GM12874 (cell line): ENCODE measurements around the gene SPA17.

Source experiments
- CTCF ChIP-seq: IDR thresholded peaks from 2 replicates; pipeline ENCODE4 v1.5.1; 2011; ENCODE audit warnings: low read depth, mild to moderate bottlenecking, control low read depth, low read length, moderate library complexity; ENCODE audit not compliant: insufficient read depth

The SPA17 gene

GRCh38 chr11:124712392-124712791 lies 38.7 kb downstream of the SPA17 start:
- TF ChIP-seq CTCF: no peak

GRCh38 chr11:124716591-124716990 lies 42.9 kb downstream of the SPA17 start:
- no peak for TF ChIP-seq CTCF

DNA sequence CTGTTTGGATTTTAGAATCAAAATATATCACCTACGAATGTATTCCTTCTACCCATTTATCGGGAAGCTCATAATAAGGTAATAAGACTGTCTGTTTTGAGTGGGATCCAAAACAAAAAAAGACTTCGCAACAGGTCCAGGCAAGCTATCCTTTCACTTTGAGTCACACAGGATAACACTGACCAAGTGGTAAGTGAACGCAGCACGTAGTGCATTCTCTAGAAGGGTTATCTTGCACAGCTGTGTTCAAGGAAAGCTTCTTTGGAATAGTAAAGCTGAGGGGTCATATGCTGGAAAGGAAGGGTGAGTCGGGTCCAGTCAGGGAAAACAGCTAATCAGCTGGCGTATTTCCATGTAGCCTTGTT lies 43.7 kb downstream of the SPA17 start:
- no peak for TF ChIP-seq CTCF

DNA sequence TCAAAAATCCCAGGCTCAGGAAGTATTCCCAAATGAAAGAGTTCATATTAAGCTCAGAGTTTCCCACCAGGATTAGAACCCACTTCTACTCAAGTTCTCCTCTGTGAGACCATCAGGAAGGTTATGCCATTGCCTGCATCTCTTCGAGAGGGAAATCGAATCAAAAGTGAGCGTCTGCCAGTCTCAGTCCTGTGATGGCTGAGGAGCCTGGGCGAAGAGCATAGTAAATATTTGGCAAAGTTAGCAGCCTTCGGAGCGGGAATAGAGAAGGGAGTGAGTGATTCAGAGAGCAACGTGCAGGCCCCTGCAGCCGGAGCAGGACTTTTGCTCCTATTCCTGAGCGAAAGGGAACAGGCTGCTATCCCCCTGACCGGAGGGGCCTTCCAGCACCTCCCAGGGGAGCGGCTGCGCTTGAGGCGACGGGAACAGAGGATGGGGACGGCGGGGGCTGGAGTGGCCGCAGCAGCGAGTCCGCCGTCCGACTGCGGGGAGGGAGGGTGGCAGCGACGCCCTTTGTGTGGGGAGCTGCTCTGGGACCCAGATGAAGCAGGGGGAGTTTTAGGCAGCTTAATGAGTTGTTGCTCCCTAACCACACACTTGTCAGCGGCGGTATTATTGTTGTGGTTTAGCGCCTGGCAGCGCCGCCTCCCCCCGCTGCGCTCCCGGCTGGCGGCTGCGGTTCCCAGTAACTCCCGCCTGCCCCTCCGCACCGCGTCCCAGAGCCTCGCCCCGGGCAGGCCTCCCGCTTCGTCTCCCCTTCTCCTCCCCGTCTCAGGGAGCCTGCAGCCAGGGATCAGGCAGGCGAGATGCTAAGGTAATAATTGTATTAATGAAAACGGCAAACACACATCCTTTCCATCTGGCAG lies 44.3 kb downstream of the SPA17 start:
- no peak for TF ChIP-seq CTCF

DNA sequence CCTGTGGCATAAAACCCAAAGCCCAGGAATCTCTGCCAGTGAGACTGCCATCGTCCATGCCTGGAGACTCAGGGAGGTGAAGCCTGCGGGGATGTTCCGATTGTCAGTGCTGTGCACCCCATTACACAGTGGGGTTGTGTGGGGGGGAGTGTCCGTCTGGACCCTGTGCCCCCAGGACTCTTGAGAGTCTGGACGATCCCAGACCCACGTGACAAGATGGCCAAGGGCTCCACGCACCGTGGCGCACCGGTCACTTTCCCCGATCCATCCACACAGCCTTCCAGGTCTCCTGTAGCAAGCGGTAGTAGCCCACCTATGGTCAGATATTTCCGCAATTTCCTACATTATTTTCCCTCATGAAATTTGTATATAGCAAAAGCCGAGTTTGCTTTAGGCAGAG lies 45.1 kb downstream of the SPA17 start:
- no peak for TF ChIP-seq CTCF

GRCh38 chr11:124719534-124719933 lies 45.8 kb downstream of the SPA17 start:
- no peak for TF ChIP-seq CTCF

GRCh38 chr11:124722176-124722575 lies 48.5 kb downstream of the SPA17 start:
- no peak for TF ChIP-seq CTCF
